BE2C (cell line): ENCODE measurements around the gene CHRNB1. TPM values are rescaled to one million over a fixed set of nuclear protein-coding genes. Genes with fewer than 3 reads are reported as not detected.

Experiments
- DNase-seq: peaks from one replicate; pipeline ENCODE4 v3.0.0-alpha.2; 2020
- H3K27me3 ChIP-seq: fragments of 250-450 bp; sonication (Bioruptor Pico); 2 replicates; pipeline ENCODE4 v1.5.1; 2020; ENCODE audit warnings: mild to moderate bottlenecking
- H3K36me3 ChIP-seq: fragments of 250-450 bp; sonication (Bioruptor Pico); 2 replicates; pipeline ENCODE4 v1.5.1; 2020; ENCODE audit warnings: mild to moderate bottlenecking
- H3K4me1 ChIP-seq: fragments of 250-450 bp; sonication (Bioruptor Pico); 2 replicates; pipeline ENCODE4 v1.5.1; 2020
- H3K4me3 ChIP-seq: 2 replicates; pipeline ENCODE4 v1.5.1; 2011; ENCODE audit warnings: low read depth, low read length
- H3K9me3 ChIP-seq: fragments of 250-450 bp; sonication (Bioruptor Pico); 2 replicates; pipeline ENCODE4 v1.5.1; 2020
- polyA plus RNA-seq: library from polyadenylated mRNA; unstranded; fragments of >200 nt; gene quantifications from one replicate; pipeline ENCODE4 v1.2.1, GENCODE V29; 2012; ENCODE audit warnings: low read depth, missing spikeins; ENCODE audit not compliant: insufficient read length, insufficient read depth
- TF ChIP-seq, protein P1 (sequence below): IDR thresholded peaks from 2 replicates; pipeline ENCODE4 v1.5.1; 2012; ENCODE audit warnings: mild to moderate bottlenecking, low read depth, low read length

Gene CHRNB1, protein sequence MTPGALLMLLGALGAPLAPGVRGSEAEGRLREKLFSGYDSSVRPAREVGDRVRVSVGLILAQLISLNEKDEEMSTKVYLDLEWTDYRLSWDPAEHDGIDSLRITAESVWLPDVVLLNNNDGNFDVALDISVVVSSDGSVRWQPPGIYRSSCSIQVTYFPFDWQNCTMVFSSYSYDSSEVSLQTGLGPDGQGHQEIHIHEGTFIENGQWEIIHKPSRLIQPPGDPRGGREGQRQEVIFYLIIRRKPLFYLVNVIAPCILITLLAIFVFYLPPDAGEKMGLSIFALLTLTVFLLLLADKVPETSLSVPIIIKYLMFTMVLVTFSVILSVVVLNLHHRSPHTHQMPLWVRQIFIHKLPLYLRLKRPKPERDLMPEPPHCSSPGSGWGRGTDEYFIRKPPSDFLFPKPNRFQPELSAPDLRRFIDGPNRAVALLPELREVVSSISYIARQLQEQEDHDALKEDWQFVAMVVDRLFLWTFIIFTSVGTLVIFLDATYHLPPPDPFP
- polyA plus RNA-seq = 4.6 TPM

DNA sequence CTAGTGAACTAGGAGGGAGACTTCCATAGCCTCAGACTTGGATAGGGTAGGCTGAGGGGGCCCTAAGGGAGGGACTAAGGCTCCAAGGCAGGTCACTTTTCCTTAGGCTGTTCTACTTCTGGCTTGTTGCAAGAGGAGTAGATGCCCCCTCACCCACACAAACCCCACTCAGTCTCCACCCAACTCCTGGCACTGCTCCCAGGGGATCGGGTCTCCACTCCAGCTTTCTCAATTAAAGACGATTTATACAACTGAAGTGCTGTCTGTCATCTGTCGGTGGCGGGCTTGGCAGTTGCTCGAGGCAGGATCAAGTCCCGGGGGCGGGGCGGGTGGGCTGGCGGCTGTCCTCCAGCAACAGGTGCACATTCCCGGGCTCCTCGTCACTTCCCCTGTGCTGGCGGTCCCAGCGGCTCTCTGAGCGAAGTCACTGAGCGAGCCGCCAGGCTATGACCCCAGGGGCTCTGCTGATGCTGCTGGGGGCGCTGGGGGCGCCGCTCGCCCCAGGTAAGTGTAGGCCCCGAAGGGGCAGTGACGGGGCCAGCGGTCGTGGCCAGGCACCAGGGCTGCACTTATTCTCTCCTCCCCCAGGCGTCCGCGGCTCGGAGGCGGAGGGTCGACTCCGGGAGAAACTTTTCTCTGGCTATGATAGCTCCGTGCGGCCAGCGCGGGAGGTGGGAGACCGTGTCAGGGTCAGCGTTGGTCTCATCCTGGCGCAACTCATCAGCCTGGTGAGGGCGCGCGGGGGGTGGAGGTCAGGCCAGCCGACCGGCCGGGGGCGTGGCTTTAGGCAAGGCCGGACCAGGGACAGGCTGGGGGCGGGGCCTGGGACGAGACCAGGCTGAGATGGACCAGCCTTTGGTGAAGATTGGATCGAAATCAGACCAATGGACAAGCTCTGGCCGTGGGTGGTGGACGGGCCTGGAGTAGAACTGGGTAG, at the start of gene CHRNB1:
TSS of gene CHRNB1 (plus strand) at position 380 of the 937 bp plus-strand sequence. CDS start at position 447, 67 bp downstream.
- Histone ChIP-seq H3K36me3 (no peaks in the 10 kb centered on the region), H3K4me1 (no peaks in the 10 kb centered on the region), H3K9me3 (no peaks in the 10 kb centered on the region), H3K27me3 (peaks cover 3% of the 10 kb centered on the region; the same call in 1 of the 2 replicates), H3K4me3 (peak within 1 kb of the TSS; percentile 42)
- TF ChIP-seq, protein P1, sequence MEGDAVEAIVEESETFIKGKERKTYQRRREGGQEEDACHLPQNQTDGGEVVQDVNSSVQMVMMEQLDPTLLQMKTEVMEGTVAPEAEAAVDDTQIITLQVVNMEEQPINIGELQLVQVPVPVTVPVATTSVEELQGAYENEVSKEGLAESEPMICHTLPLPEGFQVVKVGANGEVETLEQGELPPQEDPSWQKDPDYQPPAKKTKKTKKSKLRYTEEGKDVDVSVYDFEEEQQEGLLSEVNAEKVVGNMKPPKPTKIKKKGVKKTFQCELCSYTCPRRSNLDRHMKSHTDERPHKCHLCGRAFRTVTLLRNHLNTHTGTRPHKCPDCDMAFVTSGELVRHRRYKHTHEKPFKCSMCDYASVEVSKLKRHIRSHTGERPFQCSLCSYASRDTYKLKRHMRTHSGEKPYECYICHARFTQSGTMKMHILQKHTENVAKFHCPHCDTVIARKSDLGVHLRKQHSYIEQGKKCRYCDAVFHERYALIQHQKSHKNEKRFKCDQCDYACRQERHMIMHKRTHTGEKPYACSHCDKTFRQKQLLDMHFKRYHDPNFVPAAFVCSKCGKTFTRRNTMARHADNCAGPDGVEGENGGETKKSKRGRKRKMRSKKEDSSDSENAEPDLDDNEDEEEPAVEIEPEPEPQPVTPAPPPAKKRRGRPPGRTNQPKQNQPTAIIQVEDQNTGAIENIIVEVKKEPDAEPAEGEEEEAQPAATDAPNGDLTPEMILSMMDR = no peak
- DNase-seq = peak; percentile 35

DNA sequence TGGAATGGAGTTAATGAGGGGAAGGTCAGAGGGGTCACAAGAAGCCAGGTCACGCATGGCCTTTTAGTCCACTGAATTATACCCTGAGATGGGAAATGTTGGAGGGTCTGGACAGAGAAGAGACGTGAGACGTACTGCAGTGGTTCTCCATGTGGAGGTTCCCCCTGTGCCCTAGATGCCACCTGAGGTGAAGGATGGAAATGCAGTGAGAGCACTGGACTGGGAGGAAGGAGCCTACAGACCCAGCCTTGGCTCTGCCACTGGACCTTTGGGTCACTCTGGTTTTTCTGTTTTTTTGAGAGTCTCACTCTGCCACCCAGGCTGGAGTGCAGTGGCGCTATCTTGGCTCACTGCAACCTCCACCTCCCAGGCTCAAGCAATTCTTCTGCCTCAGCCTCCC, 48.7 kb upstream of the CHRNB1 start:
- DNase-seq = no peak
- Histone ChIP-seq H3K4me1 (no peaks in the 10 kb centered on the region), H3K27me3 (no peaks in the 10 kb centered on the region), H3K9me3 (no peaks in the 10 kb centered on the region), H3K36me3 (no peaks in the 10 kb centered on the region), H3K4me3 (no peak overlapping the region)
- TF ChIP-seq, protein P1 = no peak

DNA sequence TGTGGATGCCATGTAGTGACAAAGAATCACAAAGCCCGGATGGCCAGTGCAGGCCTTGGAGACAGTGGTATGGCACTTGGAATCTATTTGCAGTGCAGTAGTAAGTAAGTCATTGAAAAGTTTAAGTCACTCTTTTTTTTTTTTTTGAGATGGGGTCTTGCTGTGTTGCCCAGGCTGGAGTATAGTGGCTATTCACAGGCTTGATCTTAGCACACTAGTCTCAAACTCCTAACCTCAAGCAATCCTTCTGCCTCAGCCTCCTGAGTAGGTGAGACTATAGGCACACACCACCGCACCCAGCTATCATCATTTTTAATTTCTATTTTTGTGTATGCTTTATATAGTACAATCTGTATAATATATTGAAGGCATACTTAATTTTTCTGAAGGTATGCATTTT, 46.2 kb upstream of the CHRNB1 start:
- TF ChIP-seq, protein P1 = no peak
- Histone ChIP-seq H3K9me3 (no peaks in the 10 kb centered on the region), H3K4me3 (no peak overlapping the region), H3K36me3 (no peaks in the 10 kb centered on the region), H3K27me3 (no peaks in the 10 kb centered on the region), H3K4me1 (no peaks in the 10 kb centered on the region)
- no peak for DNase-seq

DNA sequence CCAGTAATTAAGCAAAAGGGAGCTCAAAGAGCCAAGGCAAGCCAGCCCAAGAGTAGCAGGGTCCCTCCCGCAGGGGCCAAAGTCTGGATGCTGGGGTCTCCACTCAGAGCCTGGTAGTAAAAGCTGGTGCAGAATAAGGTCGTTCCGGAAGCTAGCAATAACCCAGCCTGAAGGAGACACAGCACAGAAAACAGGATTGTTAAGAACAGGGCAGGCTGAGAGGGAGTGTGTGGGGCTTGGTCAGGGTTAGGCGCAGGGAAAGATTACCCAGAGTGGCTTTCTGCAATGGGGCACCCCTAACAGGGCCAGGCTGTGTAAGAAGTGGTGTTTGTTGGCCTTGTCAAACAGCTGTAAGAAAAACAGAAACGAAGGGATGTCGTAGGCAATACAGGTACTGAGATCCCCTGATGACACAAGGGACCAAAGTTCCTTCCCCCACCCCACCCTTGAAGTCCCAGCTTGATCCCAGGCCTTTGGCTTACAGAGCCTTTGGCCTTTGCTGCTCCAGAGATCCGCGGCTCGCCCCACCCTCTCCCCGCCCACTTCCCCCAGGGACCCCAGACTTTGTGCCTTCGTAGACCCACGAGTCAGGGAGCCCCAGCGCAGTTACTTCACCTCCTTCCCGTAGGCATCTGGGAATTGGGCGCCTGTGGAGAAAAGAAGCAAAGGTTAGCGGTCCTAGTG, 41.7 kb upstream of the CHRNB1 start:
- TF ChIP-seq, protein P1 = no peak
- H3K27me3 ChIP-seq = no peaks in the 10 kb centered on the region
- peak overlapping the region; percentile 65 for H3K4me3 ChIP-seq
- no peaks in the 10 kb centered on the region for H3K36me3 ChIP-seq
- H3K9me3 ChIP-seq = no peaks in the 10 kb centered on the region
- DNase-seq = peak; percentile 61
- H3K4me1 ChIP-seq = no peaks in the 10 kb centered on the region

DNA sequence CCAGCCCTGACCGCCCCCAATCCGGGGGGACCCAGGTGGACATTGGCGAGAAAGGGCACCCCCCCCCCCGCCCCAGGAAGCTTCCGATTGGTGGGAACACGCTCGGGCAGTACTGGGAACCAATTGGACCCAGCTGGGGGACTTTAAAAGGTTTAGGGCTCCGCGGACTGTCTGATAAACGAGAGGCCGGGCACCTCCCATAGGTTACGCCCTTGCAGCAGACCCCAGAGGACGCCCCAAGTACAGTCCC, 41.2 kb upstream of the CHRNB1 start:
- Histone ChIP-seq H3K9me3 (no peaks in the 10 kb centered on the region), H3K4me1 (no peaks in the 10 kb centered on the region), H3K27me3 (no peaks in the 10 kb centered on the region), H3K36me3 (no peaks in the 10 kb centered on the region), H3K4me3 (peak overlapping the region; percentile 65)
- TF ChIP-seq, protein P1 = no peak
- no peak for DNase-seq
